ENCODE measurements around the gene LRP1. TPM values are rescaled to one million over a fixed set of nuclear protein-coding genes. Genes with fewer than 3 reads are reported as not detected.

The LRP1 gene
- total and polyA plus RNA-seq, 4 donors, result 87.5 to 375 (median 139) TPM

DNA sequence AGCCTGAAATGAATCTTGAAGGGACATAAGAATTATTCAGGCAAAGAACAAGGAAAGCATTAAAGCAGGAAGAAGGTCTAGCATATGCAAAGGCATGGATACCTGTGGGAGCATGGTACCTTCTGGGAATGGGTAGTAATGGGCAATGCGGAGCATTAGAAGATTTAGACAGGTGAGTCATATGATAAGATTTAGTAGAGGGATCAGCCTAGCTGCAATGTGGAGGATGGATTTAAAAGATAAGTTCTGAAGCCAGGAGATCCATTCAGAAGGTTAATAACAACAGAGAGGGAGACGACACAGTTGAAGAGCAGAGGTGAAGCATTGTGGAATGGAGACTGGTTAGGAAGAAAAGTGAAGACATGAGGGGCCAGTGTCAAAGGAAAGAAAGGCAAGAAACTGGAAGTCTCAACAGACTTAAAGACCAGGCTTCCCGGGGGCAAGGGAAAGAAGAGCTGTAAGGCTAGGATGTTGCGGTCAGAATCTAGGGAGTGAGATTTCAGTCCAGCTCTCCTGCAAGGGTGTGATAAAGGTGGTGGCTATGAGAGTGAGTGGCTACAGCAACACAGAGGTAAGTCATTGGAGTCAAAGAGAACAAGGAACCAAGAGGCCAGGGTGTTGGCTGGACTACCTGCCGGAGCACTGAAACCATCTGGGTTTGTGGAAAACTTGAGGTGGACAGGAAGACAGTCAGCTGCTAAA lies 11.6 kb upstream of the LRP1 start:
- Histone ChIP-seq H3K4me1 (ENCODE audit: control insufficient read depth in 4 of 4, insufficient read depth in 4 of 4, low read length in 3 of 4) (peaks cover 0 to 12% (median 6%) of the 10 kb centered on the region in 4 donors), H3K27ac (ENCODE audit: low read depth in 1 of 2, low read length in 2 of 2) (no peak overlapping the region), H3K9me3 (ENCODE audit: control insufficient read depth in 4 of 4, low read length in 3 of 4) (no peaks in the 10 kb centered on the region), H3K27me3 (ENCODE audit: control insufficient read depth in 4 of 4, insufficient read depth in 4 of 4, low read length in 3 of 4) (no peaks in the 10 kb centered on the region), H3K9ac (ENCODE audit: low read depth in 1 of 2, low read length in 2 of 2) (no peak overlapping the region), H3K4me3 (ENCODE audit: low read depth in 1 of 3, low read length in 3 of 3) (no peak overlapping the region), H3K36me3 (ENCODE audit: control insufficient read depth in 4 of 4, insufficient read depth in 3 of 4, low read depth in 1 of 4, low read length in 3 of 4) (no peaks in the 10 kb centered on the region)
- no peak for TF ChIP-seq HNF4A (conservative IDR thresholded peaks at IDR 0.05)
- TF ChIP-seq JUND (IDR thresholded peaks at IDR 0.05), result no peak
- TF ChIP-seq, protein P1, sequence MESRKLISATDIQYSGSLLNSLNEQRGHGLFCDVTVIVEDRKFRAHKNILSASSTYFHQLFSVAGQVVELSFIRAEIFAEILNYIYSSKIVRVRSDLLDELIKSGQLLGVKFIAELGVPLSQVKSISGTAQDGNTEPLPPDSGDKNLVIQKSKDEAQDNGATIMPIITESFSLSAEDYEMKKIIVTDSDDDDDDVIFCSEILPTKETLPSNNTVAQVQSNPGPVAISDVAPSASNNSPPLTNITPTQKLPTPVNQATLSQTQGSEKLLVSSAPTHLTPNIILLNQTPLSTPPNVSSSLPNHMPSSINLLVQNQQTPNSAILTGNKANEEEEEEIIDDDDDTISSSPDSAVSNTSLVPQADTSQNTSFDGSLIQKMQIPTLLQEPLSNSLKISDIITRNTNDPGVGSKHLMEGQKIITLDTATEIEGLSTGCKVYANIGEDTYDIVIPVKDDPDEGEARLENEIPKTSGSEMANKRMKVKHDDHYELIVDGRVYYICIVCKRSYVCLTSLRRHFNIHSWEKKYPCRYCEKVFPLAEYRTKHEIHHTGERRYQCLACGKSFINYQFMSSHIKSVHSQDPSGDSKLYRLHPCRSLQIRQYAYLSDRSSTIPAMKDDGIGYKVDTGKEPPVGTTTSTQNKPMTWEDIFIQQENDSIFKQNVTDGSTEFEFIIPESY (IDR thresholded peaks at IDR 0.05), result no peak
- 88% methylated on average over 5 of the region's 5 CpGs for WGBS
- DNase-seq (ENCODE audit: low spot score), result no peak

DNA sequence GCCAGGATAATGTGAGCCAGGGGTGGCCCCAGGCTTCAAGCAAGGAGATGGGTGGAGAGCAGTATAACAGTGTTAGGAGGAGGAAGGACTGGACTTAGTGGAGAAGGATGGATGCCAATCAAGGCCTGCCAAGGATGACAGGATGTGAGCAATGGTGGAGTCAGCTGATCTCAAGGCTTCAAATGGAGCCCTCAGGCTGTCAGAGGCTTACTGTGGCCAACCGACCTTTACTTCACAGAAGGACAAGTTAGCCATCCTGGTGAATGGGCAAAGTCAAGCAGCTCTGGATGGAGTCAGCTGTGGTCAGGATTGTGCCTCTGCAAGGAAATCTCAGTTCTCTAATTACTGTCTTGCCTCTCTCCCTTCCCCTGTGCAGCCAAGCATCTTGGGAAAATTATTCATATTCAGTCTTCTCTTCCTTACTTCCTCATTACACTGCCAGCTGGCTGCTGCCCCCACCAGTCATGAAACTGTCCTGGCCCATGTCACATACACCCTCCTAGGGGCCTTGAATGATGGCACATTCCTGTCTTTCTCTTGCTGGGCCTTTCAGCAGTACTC lies 9.5 kb upstream of the LRP1 start:
- Histone ChIP-seq H3K9me3 (ENCODE audit: control insufficient read depth in 4 of 4, low read length in 3 of 4) (no peaks in the 10 kb centered on the region), H3K4me1 (ENCODE audit: control insufficient read depth in 4 of 4, insufficient read depth in 4 of 4, low read length in 3 of 4) (peaks cover 0 to 2% (median 0%) of the 10 kb centered on the region in 4 donors), H3K4me3 (ENCODE audit: low read depth in 1 of 3, low read length in 3 of 3) (no peak overlapping the region), H3K27me3 (ENCODE audit: control insufficient read depth in 4 of 4, insufficient read depth in 4 of 4, low read length in 3 of 4) (no peaks in the 10 kb centered on the region), H3K9ac (ENCODE audit: low read depth in 1 of 2, low read length in 2 of 2) (no peak overlapping the region), H3K36me3 (ENCODE audit: control insufficient read depth in 4 of 4, insufficient read depth in 3 of 4, low read depth in 1 of 4, low read length in 3 of 4) (no peaks in the 10 kb centered on the region), H3K27ac (ENCODE audit: low read depth in 1 of 2, low read length in 2 of 2) (no peak overlapping the region)
- WGBS, result 86% methylated on average over 1 of the region's 1 CpG
- no peak for TF ChIP-seq JUND (IDR thresholded peaks at IDR 0.05)
- no peak for TF ChIP-seq EGR1 (IDR thresholded peaks at IDR 0.05; ENCODE audit: low read depth in 2 of 2)
- TF ChIP-seq, protein P2, sequence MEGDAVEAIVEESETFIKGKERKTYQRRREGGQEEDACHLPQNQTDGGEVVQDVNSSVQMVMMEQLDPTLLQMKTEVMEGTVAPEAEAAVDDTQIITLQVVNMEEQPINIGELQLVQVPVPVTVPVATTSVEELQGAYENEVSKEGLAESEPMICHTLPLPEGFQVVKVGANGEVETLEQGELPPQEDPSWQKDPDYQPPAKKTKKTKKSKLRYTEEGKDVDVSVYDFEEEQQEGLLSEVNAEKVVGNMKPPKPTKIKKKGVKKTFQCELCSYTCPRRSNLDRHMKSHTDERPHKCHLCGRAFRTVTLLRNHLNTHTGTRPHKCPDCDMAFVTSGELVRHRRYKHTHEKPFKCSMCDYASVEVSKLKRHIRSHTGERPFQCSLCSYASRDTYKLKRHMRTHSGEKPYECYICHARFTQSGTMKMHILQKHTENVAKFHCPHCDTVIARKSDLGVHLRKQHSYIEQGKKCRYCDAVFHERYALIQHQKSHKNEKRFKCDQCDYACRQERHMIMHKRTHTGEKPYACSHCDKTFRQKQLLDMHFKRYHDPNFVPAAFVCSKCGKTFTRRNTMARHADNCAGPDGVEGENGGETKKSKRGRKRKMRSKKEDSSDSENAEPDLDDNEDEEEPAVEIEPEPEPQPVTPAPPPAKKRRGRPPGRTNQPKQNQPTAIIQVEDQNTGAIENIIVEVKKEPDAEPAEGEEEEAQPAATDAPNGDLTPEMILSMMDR (IDR thresholded peaks at IDR 0.05; ENCODE audit: low read depth, low read length, missing input control), result no peak
- TF ChIP-seq, protein P3, sequence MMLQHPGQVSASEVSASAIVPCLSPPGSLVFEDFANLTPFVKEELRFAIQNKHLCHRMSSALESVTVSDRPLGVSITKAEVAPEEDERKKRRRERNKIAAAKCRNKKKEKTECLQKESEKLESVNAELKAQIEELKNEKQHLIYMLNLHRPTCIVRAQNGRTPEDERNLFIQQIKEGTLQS (IDR thresholded peaks at IDR 0.05), result no peak
- no peak for TF ChIP-seq SP1 (IDR thresholded peaks at IDR 0.05)
- no peak for TF ChIP-seq YY1 (IDR thresholded peaks at IDR 0.05)
- TF ChIP-seq GABPA (IDR thresholded peaks at IDR 0.05 in 1 of 2, conservative IDR thresholded peaks at IDR 0.05 in 1 of 2), result no peak
- no peak for DNase-seq (ENCODE audit: low spot score)

DNA sequence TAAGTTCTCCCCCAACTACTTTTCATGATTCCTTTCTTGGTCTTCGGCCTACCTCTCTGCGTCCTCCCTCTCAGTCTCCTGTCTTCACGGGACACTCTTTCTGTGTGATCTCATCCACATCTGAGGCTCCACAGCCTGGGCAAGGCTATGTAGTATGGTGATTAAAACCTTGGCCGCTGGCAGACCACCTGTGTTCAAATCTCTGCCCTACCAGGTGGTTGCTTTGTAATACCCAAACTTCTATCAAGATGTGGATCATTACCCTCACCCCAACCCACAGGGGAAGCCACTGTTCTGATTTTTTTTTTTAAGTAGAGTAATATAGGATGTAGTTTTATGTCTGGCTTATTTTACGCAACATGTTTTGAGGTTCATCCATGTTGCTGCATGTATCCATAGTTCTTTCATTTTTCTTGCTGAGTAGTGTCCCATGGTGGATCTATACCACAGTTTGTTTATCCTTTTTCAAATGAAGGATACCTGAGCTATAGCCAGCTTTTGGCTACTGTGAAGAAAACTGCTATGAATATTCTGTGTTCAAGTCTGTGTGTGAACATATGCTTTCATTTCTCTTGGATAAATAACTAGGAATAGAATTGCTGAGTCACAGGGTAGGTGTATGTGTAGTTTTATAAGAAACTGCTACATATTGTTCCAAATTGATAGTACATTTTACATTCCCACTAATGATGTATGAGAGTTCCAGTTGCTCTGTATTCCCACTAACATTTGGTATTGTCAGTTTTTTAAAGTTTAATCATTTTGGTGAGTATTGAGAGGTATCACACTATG lies 8.8 kb upstream of the LRP1 start:
- Histone ChIP-seq H3K27me3 (ENCODE audit: control insufficient read depth in 4 of 4, insufficient read depth in 4 of 4, low read length in 3 of 4) (no peaks in the 10 kb centered on the region), H3K4me1 (ENCODE audit: control insufficient read depth in 4 of 4, insufficient read depth in 4 of 4, low read length in 3 of 4) (peaks cover 0 to 2% (median 0%) of the 10 kb centered on the region in 4 donors), H3K36me3 (ENCODE audit: control insufficient read depth in 4 of 4, insufficient read depth in 3 of 4, low read depth in 1 of 4, low read length in 3 of 4) (no peaks in the 10 kb centered on the region), H3K4me3 (ENCODE audit: low read depth in 1 of 3, low read length in 3 of 3) (no peak overlapping the region), H3K9ac (ENCODE audit: low read depth in 1 of 2, low read length in 2 of 2) (no peak overlapping the region), H3K27ac (ENCODE audit: low read depth in 1 of 2, low read length in 2 of 2) (no peak overlapping the region), H3K9me3 (ENCODE audit: control insufficient read depth in 4 of 4, low read length in 3 of 4) (no peaks in the 10 kb centered on the region)
- DNase-seq (ENCODE audit: low spot score), result no peak
- 95% methylated on average over 5 of the region's 5 CpGs for WGBS
- TF ChIP-seq FOXA2 (IDR thresholded peaks at IDR 0.05) (no peak), NR2F2 (IDR thresholded peaks at IDR 0.05) (no peak), YY1 (IDR thresholded peaks at IDR 0.05) (no peak), HNF4G (IDR thresholded peaks at IDR 0.05) (no peak), SP1 (IDR thresholded peaks at IDR 0.05) (no peak), RAD21 (IDR thresholded peaks at IDR 0.05) (no peak), TAF1 (conservative IDR thresholded peaks at IDR 0.05) (no peak)
- TF ChIP-seq, protein P4, sequence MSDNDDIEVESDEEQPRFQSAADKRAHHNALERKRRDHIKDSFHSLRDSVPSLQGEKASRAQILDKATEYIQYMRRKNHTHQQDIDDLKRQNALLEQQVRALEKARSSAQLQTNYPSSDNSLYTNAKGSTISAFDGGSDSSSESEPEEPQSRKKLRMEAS (IDR thresholded peaks at IDR 0.05), result no peak
- TF ChIP-seq, protein P1 (IDR thresholded peaks at IDR 0.05), result no peak
- TF ChIP-seq, protein P3 (IDR thresholded peaks at IDR 0.05), result no peak
- TF ChIP-seq, protein P2 (IDR thresholded peaks at IDR 0.05; ENCODE audit: low read depth, low read length, missing input control), result no peak
